CD4-positive, alpha-beta T cell (primary cell): ENCODE results near the gene COMMD7. TPM values are rescaled to one million over a fixed set of nuclear protein-coding genes. Genes with fewer than 3 reads are reported as not detected.

Source experiments
- ATAC-seq: fragments of 200-7000 bp; cut with Tn5 transposase; one replicate; pipeline ENCODE4 v1.10.0; 2022; ENCODE audit warnings: mild to moderate bottlenecking; ENCODE audit not compliant: poor library complexity
- CTCF ChIA-PET: fragments of 350-600 bp; sonication (Branson Sonifier 250); formaldehyde crosslinking; loops from one replicate; lab custom pipeline; 2021; ENCODE audit warnings: antibody characterized with exemption, inconsistent platforms; lab: Charles Lee
- POLR2A ChIA-PET: fragments of 350-600 bp; sonication (Branson Sonifier 250); formaldehyde crosslinking; loops from one replicate; lab custom pipeline; 2021; ENCODE audit warnings: antibody characterized with exemption, inconsistent platforms; lab: Charles Lee
- DNase-seq, 14 experiments: peaks; one replicate each; pipeline ENCODE4 v3.0.0-alpha.2; 2013 to 2020; ENCODE audit warnings: mixed read lengths in 2 of 14
- H3K27ac ChIP-seq, 2 donors: one replicate each; pipeline versions ENCODE4 v1.5.1 to v1.7.0; 2013; ENCODE audit warnings: low read length in 2 of 2, low read depth in 1 of 2, mild to moderate bottlenecking in 1 of 2
- H3K27me3 ChIP-seq, 2 experiments: 1 replicate in 1 of 2; 2 replicates in 1 of 2; pipeline versions ENCODE4 v1.6.1 to v1.7.0; 2013; ENCODE audit warnings: low read length in 2 of 2, control low read depth in 1 of 2, mild to moderate bottlenecking in 1 of 2, moderate library complexity in 1 of 2; ENCODE audit not compliant: insufficient read depth in 2 of 2, control insufficient read depth in 1 of 2
- H3K36me3 ChIP-seq: one replicate; pipeline ENCODE4 v1.6.1; 2013; ENCODE audit warnings: low read length, control low read depth; ENCODE audit not compliant: insufficient read depth
- H3K4me1 ChIP-seq: one replicate; pipeline ENCODE4 v1.6.1; 2013; ENCODE audit warnings: low read length, control low read depth; ENCODE audit not compliant: insufficient read depth
- H3K4me3 ChIP-seq: one replicate; pipeline ENCODE4 v1.5.1; 2013; ENCODE audit warnings: mild to moderate bottlenecking, low read length, moderate library complexity
- H3K9me3 ChIP-seq, 2 experiments: 1 replicate in 1 of 2; 2 replicates in 1 of 2; pipeline versions ENCODE4 v1.6.1 to v1.7.0; 2013; ENCODE audit warnings: low read length in 2 of 2, mild to moderate bottlenecking in 2 of 2, control low read depth in 1 of 2, moderate library complexity in 1 of 2; ENCODE audit not compliant: control insufficient read depth in 1 of 2, insufficient read depth in 1 of 2
- H3K27ac Mint-ChIP-seq: one replicate; pipeline ENCODE4 v1.8.0; 2020; ENCODE audit warnings: mixed read lengths
- H3K27me3 Mint-ChIP-seq: one replicate; pipeline ENCODE4 v1.8.0; 2021; ENCODE audit warnings: mixed read lengths
- H3K36me3 Mint-ChIP-seq: one replicate; pipeline ENCODE4 v1.8.0; 2021; ENCODE audit warnings: low read depth, mixed read lengths
- H3K4me1 Mint-ChIP-seq: one replicate; pipeline ENCODE4 v1.8.0; 2021; ENCODE audit warnings: low read depth, mixed read lengths
- H3K4me3 Mint-ChIP-seq: one replicate; pipeline ENCODE4 v1.8.0; 2020; ENCODE audit warnings: mild to moderate bottlenecking, mixed read lengths
- H3K9me3 Mint-ChIP-seq: one replicate; pipeline ENCODE4 v1.8.0; 2020; ENCODE audit warnings: mixed read lengths
- CTCF ChIP-seq: fragments of 200-600 bp; IDR thresholded peaks from one replicate; pipeline ENCODE4 v1.8.0; 2022; ENCODE audit warnings: antibody characterized with exemption, mild to moderate bottlenecking
- intact Hi-C, 2 experiments: fragments of 100-400 bp; cut with DNase I in 1 of 2; cut with micrococcal nuclease in 1 of 2; formaldehyde crosslinking; loops; one replicate each; pipeline versions ENCODE4 v1.15.1 to v1.9.0; 2023 to 2025; cut with DNase I, micrococcal nuclease
- total RNA-seq, 174 experiments: library from RNA in 2 of 174; stranded (reverse) in 2 of 174; gene quantifications; one replicate each; pipeline ENCODE4 v1.2.3 and lab custom pipeline; 2021 to 2026

The COMMD7 gene
- total RNA-seq, 2 experiments from 2014 or later = 30.3 to 30.4 TPM

GRCh38 chr20:32790751-32791057 is 47.4 kb upstream of the COMMD7 start:
- H3K27me3 Mint-ChIP-seq = no peaks in the 10 kb centered on the region
- H3K4me3 Mint-ChIP-seq = no peak overlapping the region
- ChIA-PET POLR2A (interaction anchor here (1.2 to 1.5 kb wide), 2 partner anchors 29 to 43 kb away, joined by 5 to 6 read pairs; partner anchors contain the start of gene MAPRE1), CTCF (interaction anchor here (0.6 to 3.6 kb wide), 19 partner anchors 8 to 501 kb away, joined by 3 to 15 read pairs (median 5); partner anchors contain the start of genes C20orf203, COMMD7 and MAPRE1)
- Histone ChIP-seq H3K27ac (no peak overlapping the region), H3K4me1 (peaks cover 46% of the 10 kb centered on the region), H3K4me3 (no peak overlapping the region), H3K9me3 (no peaks in the 10 kb centered on the region), H3K27me3 (no peaks in the 10 kb centered on the region), H3K36me3 (no peaks in the 10 kb centered on the region)
- H3K27ac Mint-ChIP-seq = peak overlapping the region; percentile 94
- peaks cover 49% of the 10 kb centered on the region for H3K4me1 Mint-ChIP-seq
- TF ChIP-seq CTCF = no peak
- intact Hi-C loops = loop anchor here (1.0 to 5.0 kb wide), 9 partner anchors 42 to 508 kb away; no protein-coding TSS in a partner anchor
- H3K9me3 Mint-ChIP-seq = no peaks in the 10 kb centered on the region
- no peaks in the 10 kb centered on the region for H3K36me3 Mint-ChIP-seq
- DNase-seq = no peak
- ATAC-seq = no peak

- H3K4me3 Mint-ChIP-seq = no peak overlapping the region
- ATAC-seq = peak; percentile 66
- peaks cover 40% of the 10 kb centered on the region for H3K4me1 ChIP-seq
- no peaks in the 10 kb centered on the region for H3K27me3 ChIP-seq
- no peaks in the 10 kb centered on the region for H3K9me3 ChIP-seq
- H3K4me3 ChIP-seq = no peak overlapping the region
- intact Hi-C loops = loop anchor here (1.0 to 5.0 kb wide), 10 partner anchors 42 to 509 kb away; no protein-coding TSS in a partner anchor
- H3K27me3 Mint-ChIP-seq = no peaks in the 10 kb centered on the region
- no peaks in the 10 kb centered on the region for H3K36me3 ChIP-seq
- DNase-seq = peak; percentile 54 to 83 (median 66)
- H3K27ac ChIP-seq = no peak overlapping the region
- H3K36me3 Mint-ChIP-seq = no peaks in the 10 kb centered on the region
- ChIA-PET POLR2A (interaction anchor here (0.6 to 1.5 kb wide), 3 partner anchors 30 to 43 kb away, joined by 5 to 6 read pairs (median 6); partner anchors contain the start of gene MAPRE1), CTCF (interaction anchor here (0.6 to 3.6 kb wide), 21 partner anchors 8 to 502 kb away, joined by 3 to 15 read pairs (median 4); partner anchors contain the start of genes C20orf203, COMMD7 and MAPRE1)
- TF ChIP-seq CTCF = peak; percentile 98
- H3K9me3 Mint-ChIP-seq = no peaks in the 10 kb centered on the region
- H3K27ac Mint-ChIP-seq = peak overlapping the region; percentile 37
- peaks cover 44% of the 10 kb centered on the region for H3K4me1 Mint-ChIP-seq
These were observed 46.9 kb upstream of the COMMD7 start for GRCh38 chr20:32789896-32790750.

GRCh38 chr20:32787168-32787567 is 43.9 kb upstream of the COMMD7 start:
- Histone ChIP-seq H3K4me1 (peaks cover 15% of the 10 kb centered on the region), H3K9me3 (no peaks in the 10 kb centered on the region), H3K27ac (no peak overlapping the region), H3K36me3 (no peaks in the 10 kb centered on the region), H3K27me3 (no peaks in the 10 kb centered on the region), H3K4me3 (no peak overlapping the region)
- ATAC-seq (no peak), DNase-seq (no peak)
- intact Hi-C loops = loop anchor here in 1 of 2 experiments (5.0 kb wide), 1 partner anchor 155 kb away; no protein-coding TSS in a partner anchor
- Mint-ChIP-seq H3K36me3 (no peaks in the 10 kb centered on the region), H3K27ac (no peak overlapping the region), H3K9me3 (no peaks in the 10 kb centered on the region), H3K4me1 (peaks cover 15% of the 10 kb centered on the region), H3K4me3 (no peak overlapping the region), H3K27me3 (no peaks in the 10 kb centered on the region)
- ChIA-PET POLR2A (no interaction called here), CTCF (no interaction called here)
- no peak for TF ChIP-seq CTCF
